ENCODE results near the gene LMAN2.
"Not testable (repeated sequence)": the region's sequence is repeated elsewhere in the genome, so short reads cannot be mapped to it uniquely, and the experiment has no call there.

Gene LMAN2

GRCh38 chr5:177320879-177321278 is 30.6 kb downstream of the LMAN2 start:
- no peak for DNase-seq

DNA sequence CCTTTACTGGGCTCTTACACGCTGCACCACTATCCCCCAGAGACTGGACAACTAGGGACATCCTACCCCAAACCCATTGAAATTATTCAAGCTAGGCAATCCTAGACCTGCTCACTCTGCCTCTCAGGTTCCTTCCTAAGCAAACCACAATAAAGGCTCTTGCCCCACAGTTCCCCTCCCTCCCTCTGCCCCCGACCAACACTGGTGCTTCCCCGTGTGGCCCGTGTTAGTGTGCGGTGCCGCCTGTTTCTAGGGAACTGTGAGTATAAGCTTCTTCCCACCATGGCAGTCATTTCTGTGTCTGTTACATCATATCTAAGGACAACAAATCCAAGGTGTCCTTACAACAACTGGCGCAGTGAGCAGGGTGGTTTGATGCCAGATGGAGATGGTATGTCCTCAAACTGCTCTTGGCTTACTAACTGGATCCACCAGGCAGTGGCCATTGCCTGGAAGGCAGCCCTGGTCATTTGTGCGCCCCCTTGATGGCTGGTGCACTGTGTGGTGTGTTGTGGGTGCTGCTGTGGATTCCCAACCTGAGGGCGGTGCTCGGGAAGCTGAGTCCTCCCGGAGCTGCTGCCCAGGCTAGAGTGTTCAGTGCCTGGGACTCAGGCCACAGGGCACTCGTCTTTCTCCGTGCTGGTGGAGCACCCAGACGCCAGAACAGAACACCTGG is 31.4 kb downstream of the LMAN2 start:
- no peak for DNase-seq

- peak; percentile 44 for DNase-seq
Observed at GRCh38 chr5:177317959-177318377, 33.5 kb downstream of the LMAN2 start.

GRCh38 chr5:177316005-177316404 is 35.5 kb downstream of the LMAN2 start:
- DNase-seq: no peak

GRCh38 chr5:177315411-177315810 is 36.1 kb downstream of the LMAN2 start:
- DNase-seq: no peak

GRCh38 chr5:177314376-177315342 is 36.8 kb downstream of the LMAN2 start:
- no peak for DNase-seq

- DNase-seq: no peak
Observed at GRCh38 chr5:177313561-177314259, 37.8 kb downstream of the LMAN2 start.

DNA sequence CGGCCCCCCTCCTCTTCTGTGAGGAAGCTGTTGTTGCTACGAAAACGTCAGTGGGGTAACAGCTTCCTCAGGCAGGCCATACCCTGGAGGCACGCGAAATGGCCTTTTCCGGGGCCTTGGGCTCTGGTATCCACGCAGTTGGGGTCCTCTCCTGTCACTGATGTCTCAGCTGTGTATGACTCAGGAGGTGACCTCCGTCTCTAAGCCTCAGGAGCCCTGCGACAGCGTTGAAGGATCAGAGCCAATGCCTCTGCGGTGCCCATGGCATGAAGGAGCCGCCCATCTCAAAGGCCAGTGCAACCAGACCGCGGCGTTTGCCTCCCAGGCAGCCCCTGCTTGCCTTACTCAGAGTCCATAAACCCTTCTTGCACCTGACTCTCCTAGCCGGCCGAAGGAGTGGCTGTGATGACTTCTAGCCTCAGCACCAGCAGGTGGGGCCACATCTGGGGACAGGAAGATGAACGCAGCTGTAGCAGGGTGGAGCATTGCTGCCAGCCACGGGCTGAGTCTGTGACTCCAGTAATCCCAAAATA is 38.8 kb downstream of the LMAN2 start:
- no peak for DNase-seq

- DNase-seq: peak; percentile 91
Observed at GRCh38 chr5:177311723-177312648, 39.5 kb downstream of the LMAN2 start, which contains the start of gene MXD3. TSS of gene MXD3 (minus strand) at chr5:177311898. CDS start at chr5:177311830, 68 bp downstream.

- no peak for DNase-seq
Observed at GRCh38 chr5:177311392-177311722, 40.1 kb downstream of the LMAN2 start.

- DNase-seq: no peak
Observed at GRCh38 chr5:177310757-177311391, 40.6 kb downstream of the LMAN2 start.

GRCh38 chr5:177310332-177310731 is 41.1 kb downstream of the LMAN2 start:
- DNase-seq: no peak

DNA sequence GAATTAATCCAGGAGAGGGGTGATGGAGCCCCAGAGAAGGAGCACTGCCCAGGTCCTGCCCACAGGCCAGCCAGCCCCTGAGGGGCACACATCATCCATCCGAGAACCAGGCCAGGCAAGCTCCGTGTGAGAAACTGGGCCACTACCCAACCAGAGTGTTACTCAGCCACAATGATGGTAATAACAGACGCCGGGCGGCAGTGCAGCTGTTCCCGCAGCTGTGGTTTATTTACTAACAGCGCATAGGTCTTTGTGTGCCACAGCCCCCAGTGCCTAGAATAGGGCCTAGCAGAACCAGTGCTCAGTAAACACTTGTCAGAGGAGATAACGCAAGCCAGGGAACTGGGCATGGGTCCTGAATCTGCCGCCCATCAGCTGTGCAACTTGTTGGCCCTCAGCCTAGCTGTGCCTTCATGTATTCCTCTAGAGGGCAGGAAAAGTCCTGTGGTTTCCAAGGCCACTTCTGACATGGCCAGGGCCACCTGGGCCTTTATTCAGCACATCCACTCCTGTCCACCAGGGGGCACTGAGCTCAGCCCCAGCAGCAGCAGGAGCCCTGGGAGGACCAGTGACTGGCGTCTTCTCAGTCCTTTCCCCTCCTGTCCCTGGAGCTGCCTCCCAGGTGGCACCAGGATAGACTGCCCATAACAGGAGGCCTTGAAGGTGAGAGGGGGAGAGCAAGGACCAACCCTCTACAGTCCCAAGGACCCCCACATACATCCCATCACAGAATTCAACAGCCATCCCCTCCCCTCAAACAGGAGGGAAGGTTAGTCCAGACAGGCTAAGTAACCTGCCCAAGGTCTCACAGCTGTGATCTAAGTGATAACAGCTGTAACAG is 41.9 kb downstream of the LMAN2 start:
- peak; percentile 20 for DNase-seq

DNA sequence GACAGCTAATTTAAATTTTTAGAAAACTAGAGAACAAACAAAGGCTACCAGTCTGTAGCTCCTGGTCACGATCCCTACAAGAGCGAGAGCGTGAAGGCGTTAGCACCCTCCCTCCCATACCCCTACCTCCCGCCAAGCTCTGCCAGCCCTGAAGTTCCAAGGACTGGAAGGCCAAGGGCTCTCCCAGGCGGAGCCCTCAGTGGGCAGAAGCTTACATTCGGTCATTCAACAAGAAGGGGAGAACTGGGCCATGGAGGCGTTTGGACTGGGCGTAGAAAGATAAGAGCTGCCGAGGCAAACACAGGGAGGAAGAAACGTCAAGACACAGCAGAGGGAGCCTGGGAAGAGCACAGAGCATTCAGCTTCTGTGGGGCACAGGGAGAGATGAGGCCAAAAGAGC is 42.7 kb downstream of the LMAN2 start:
- DNase-seq: no peak

- DNase-seq: no peak
Observed at GRCh38 chr5:177307544-177308363, 43.7 kb downstream of the LMAN2 start.

GRCh38 chr5:177306674-177307543 is 44.6 kb downstream of the LMAN2 start:
- no peak for DNase-seq

GRCh38 chr5:177306103-177306640 is 45.3 kb downstream of the LMAN2 start:
- DNase-seq: not testable (repeated sequence)

Data from NCI-H1694 treated with DMSO at 0.1 percent for 48 hours (cell line).